ENCODE data around the gene SHTN1.

SHTN1 gene

GRCh38 chr10:116866987-116867595 lies 137.9 kb downstream of the SHTN1 start:
- H3K4me1 ChIP-seq (ENCODE audit: insufficient read depth, low read length, poor library complexity, severe bottlenecking): no peaks in the 10 kb centered on the region
- H3K9me3 ChIP-seq (ENCODE audit: insufficient read depth, low read depth, low read length): no peaks in the 10 kb centered on the region
- H4K20me1 ChIP-seq (ENCODE audit: insufficient read depth, low read length, poor library complexity, severe bottlenecking): no peaks in the 10 kb centered on the region
- TF ChIP-seq CTCF (conservative IDR thresholded peaks at IDR 0.05; ENCODE audit: low read length) (no peak), EZH2phosphoT487 (IDR thresholded peaks at IDR 0.05; ENCODE audit: borderline replicate concordance) (no peak)
- no peaks in the 10 kb centered on the region for H3F3A ChIP-seq (ENCODE audit: low read depth)
- H3K4me2 ChIP-seq (ENCODE audit: low read depth, low read length, poor library complexity, severe bottlenecking): no peak overlapping the region
- H3K36me3 ChIP-seq (ENCODE audit: insufficient read depth, low read length): no peaks in the 10 kb centered on the region
- no peaks in the 10 kb centered on the region for H3K27me3 ChIP-seq (ENCODE audit: insufficient read depth, low read length, poor library complexity, severe bottlenecking)
- no peaks in the 10 kb centered on the region for H3K9me2 ChIP-seq (replicated peaks; ENCODE audit: low read depth, low read length)
- H3K79me2 ChIP-seq (ENCODE audit: insufficient read depth, low read length): no peaks in the 10 kb centered on the region
- no peak overlapping the region for H3K9ac ChIP-seq (ENCODE audit: low read depth, low read length, poor library complexity, severe bottlenecking)
- no peak overlapping the region for H2AFZ ChIP-seq (ENCODE audit: low read length)
- no peak overlapping the region for H3K4me3 ChIP-seq (ENCODE audit: low read length, poor library complexity, severe bottlenecking)

DNA sequence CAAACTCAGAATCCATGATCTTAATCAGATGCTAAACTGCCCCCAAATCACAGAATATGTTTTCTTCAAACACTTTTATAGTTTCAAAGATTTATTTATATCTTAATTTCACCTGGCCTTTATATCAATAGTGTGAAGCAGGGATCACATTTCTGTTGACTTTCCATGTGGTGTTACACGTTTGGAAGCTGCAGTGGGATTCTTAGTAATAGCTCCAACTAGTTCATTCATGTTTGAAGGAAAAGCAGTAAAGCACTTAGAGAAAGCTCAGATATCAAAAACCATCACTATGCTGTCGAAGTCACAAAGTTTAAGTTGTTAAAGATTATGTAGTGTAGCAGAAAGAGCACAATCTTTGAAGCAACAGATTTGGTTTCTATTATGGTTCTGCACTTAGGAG lies 138.9 kb downstream of the SHTN1 start:
- Histone ChIP-seq H3K9ac (ENCODE audit: low read depth, low read length, poor library complexity, severe bottlenecking) (no peak overlapping the region), H3K9me2 (replicated peaks; ENCODE audit: low read depth, low read length) (no peaks in the 10 kb centered on the region), H3K79me2 (ENCODE audit: insufficient read depth, low read length) (no peaks in the 10 kb centered on the region), H3K4me2 (ENCODE audit: low read depth, low read length, poor library complexity, severe bottlenecking) (no peak overlapping the region), H4K20me1 (ENCODE audit: insufficient read depth, low read length, poor library complexity, severe bottlenecking) (no peaks in the 10 kb centered on the region), H3F3A (ENCODE audit: low read depth) (no peaks in the 10 kb centered on the region), H3K36me3 (ENCODE audit: insufficient read depth, low read length) (no peaks in the 10 kb centered on the region), H3K4me3 (ENCODE audit: low read length, poor library complexity, severe bottlenecking) (no peak overlapping the region), H3K27me3 (ENCODE audit: insufficient read depth, low read length, poor library complexity, severe bottlenecking) (no peaks in the 10 kb centered on the region), H3K9me3 (ENCODE audit: insufficient read depth, low read depth, low read length) (no peaks in the 10 kb centered on the region), H2AFZ (ENCODE audit: low read length) (no peak overlapping the region), H3K4me1 (ENCODE audit: insufficient read depth, low read length, poor library complexity, severe bottlenecking) (no peaks in the 10 kb centered on the region)
- no peak for TF ChIP-seq EZH2phosphoT487 (IDR thresholded peaks at IDR 0.05; ENCODE audit: borderline replicate concordance)
- TF ChIP-seq CTCF (conservative IDR thresholded peaks at IDR 0.05; ENCODE audit: low read length): no peak

- H3K9ac ChIP-seq (ENCODE audit: low read depth, low read length, poor library complexity, severe bottlenecking): no peak overlapping the region
- no peaks in the 10 kb centered on the region for H3K36me3 ChIP-seq (ENCODE audit: insufficient read depth, low read length)
- no peak overlapping the region for H2AFZ ChIP-seq (ENCODE audit: low read length)
- TF ChIP-seq CTCF (conservative IDR thresholded peaks at IDR 0.05; ENCODE audit: low read length): no peak
- no peak for TF ChIP-seq EZH2phosphoT487 (IDR thresholded peaks at IDR 0.05; ENCODE audit: borderline replicate concordance)
- no peaks in the 10 kb centered on the region for H3K9me2 ChIP-seq (replicated peaks; ENCODE audit: low read depth, low read length)
- H3K4me1 ChIP-seq (ENCODE audit: insufficient read depth, low read length, poor library complexity, severe bottlenecking): no peaks in the 10 kb centered on the region
- no peaks in the 10 kb centered on the region for H4K20me1 ChIP-seq (ENCODE audit: insufficient read depth, low read length, poor library complexity, severe bottlenecking)
- H3K4me3 ChIP-seq (ENCODE audit: low read length, poor library complexity, severe bottlenecking): no peak overlapping the region
- no peaks in the 10 kb centered on the region for H3K79me2 ChIP-seq (ENCODE audit: insufficient read depth, low read length)
- H3F3A ChIP-seq (ENCODE audit: low read depth): no peaks in the 10 kb centered on the region
- no peak overlapping the region for H3K4me2 ChIP-seq (ENCODE audit: low read depth, low read length, poor library complexity, severe bottlenecking)
- H3K27me3 ChIP-seq (ENCODE audit: insufficient read depth, low read length, poor library complexity, severe bottlenecking): no peaks in the 10 kb centered on the region
- H3K9me3 ChIP-seq (ENCODE audit: insufficient read depth, low read depth, low read length): no peaks in the 10 kb centered on the region
Measured at GRCh38 chr10:116864436-116864835, 140.6 kb downstream of the SHTN1 start.
